ENCODE measurements around the gene GREB1L.

DNA sequence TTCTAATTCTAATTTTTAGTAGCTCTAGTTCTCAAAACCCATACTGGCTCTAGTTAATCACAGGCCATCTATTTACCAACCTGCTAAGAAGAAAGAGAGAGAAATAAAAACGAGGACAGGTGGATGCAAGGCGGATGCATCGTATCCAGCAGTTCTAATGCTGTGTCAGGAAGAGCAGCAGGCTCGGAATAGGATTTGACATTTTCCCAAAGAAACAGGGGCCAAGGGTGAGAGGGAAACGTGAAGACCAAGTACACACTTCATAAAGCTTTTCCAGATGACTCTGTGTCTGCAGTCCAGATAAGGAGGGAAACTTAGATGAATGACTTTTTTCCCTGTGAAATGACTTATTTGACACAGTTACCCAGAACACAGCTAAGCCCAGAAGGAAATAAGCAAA, 241.0 kb downstream of the GREB1L start:
- TF ChIP-seq, protein P1, sequence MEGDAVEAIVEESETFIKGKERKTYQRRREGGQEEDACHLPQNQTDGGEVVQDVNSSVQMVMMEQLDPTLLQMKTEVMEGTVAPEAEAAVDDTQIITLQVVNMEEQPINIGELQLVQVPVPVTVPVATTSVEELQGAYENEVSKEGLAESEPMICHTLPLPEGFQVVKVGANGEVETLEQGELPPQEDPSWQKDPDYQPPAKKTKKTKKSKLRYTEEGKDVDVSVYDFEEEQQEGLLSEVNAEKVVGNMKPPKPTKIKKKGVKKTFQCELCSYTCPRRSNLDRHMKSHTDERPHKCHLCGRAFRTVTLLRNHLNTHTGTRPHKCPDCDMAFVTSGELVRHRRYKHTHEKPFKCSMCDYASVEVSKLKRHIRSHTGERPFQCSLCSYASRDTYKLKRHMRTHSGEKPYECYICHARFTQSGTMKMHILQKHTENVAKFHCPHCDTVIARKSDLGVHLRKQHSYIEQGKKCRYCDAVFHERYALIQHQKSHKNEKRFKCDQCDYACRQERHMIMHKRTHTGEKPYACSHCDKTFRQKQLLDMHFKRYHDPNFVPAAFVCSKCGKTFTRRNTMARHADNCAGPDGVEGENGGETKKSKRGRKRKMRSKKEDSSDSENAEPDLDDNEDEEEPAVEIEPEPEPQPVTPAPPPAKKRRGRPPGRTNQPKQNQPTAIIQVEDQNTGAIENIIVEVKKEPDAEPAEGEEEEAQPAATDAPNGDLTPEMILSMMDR (IDR thresholded peaks at IDR 0.05), result no peak
- no peak for TF ChIP-seq POLR2A (IDR thresholded peaks at IDR 0.05)

Measured in tibial nerve (tissue), 3 donors.